Measurements from ENCODE around the gene CTNNA1.

DNA sequence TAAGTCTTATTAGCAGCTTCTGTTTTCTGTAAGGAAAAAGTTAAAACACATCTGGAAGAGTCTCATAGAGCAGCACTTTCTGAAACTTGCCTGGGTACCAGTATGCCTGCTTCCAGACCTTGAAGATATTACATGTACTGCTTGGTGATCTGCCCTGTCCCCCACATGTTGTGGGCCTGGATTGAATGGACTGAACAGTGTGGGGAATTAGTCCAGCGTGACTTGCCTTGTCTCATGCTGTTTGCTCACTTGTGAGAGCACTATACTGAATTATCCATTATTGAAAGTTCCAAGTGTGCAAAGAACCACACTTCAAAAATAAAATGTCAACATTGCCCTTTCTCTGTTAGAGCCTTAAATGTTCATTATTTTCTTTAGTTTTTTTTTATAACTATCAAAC lies 8.9 kb downstream of the CTNNA1 start:
- TF ChIP-seq RARB (CRISPR knock-in tag; IDR thresholded peaks at IDR 0.05) (no peak), ZFP30 (CRISPR knock-in tag; IDR thresholded peaks at IDR 0.05) (no peak), PPARA (CRISPR knock-in tag; IDR thresholded peaks at IDR 0.05; ENCODE audit: borderline replicate concordance) (no peak), BACH2 (CRISPR knock-in tag; IDR thresholded peaks at IDR 0.05; ENCODE audit: borderline replicate concordance) (no peak), CREB5 (CRISPR knock-in tag; IDR thresholded peaks at IDR 0.05; ENCODE audit: low read depth) (no peak), ISL1 (CRISPR knock-in tag; IDR thresholded peaks at IDR 0.05) (no peak), TOX (CRISPR knock-in tag; IDR thresholded peaks at IDR 0.05; ENCODE audit: borderline replicate concordance) (no peak), PATZ1 (CRISPR knock-in tag; IDR thresholded peaks at IDR 0.05; ENCODE audit: borderline replicate concordance) (no peak), ZC3H10 (CRISPR knock-in tag; IDR thresholded peaks at IDR 0.05) (no peak), TCF4 (CRISPR knock-in tag; IDR thresholded peaks at IDR 0.05; ENCODE audit: borderline replicate concordance) (no peak), OSR1 (CRISPR knock-in tag; IDR thresholded peaks at IDR 0.05) (no peak)
- TF ChIP-seq, protein P1, sequence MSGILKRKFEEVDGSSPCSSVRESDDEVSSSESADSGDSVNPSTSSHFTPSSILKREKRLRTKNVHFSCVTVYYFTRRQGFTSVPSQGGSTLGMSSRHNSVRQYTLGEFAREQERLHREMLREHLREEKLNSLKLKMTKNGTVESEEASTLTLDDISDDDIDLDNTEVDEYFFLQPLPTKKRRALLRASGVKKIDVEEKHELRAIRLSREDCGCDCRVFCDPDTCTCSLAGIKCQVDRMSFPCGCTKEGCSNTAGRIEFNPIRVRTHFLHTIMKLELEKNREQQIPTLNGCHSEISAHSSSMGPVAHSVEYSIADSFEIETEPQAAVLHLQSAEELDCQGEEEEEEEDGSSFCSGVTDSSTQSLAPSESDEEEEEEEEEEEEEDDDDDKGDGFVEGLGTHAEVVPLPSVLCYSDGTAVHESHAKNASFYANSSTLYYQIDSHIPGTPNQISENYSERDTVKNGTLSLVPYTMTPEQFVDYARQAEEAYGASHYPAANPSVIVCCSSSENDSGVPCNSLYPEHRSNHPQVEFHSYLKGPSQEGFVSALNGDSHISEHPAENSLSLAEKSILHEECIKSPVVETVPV (CRISPR knock-in tag; IDR thresholded peaks at IDR 0.05) = no peak

All from SK-N-SH treated with all-trans-retinoic acid at 6 μM for 48 hours (cell line).